Measurements from ENCODE around the gene BAIAP3. TPM values are rescaled to one million over a fixed set of nuclear protein-coding genes. Genes with fewer than 3 reads are reported as not detected.

The BAIAP3 gene
- total RNA-seq, 4 donors from 2014 or later: 1.3 to 4.2 (median 2.3) TPM

DNA sequence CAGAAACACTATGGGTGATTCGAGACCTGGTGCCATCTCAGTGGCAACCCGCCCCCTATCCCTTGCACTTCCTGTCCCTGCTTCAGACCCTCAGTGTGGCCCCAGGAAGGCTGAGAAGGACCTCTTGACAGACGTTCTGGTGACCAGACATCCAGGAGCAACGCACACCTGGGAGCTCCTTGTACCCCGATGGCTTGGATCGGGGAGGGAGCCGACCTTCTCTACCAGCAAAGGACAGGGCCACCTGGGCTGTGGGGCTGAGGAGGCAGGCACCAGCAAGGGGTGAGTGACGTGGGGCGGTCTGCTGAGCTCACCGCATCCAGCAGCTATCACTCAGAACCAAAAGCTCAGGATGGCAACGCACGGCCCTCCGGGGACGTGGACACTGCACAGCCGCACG lies 53.9 kb downstream of the BAIAP3 start:
- Histone ChIP-seq H3K4me1 (no peaks in the 10 kb centered on the region), H3K27me3 (no peaks in the 10 kb centered on the region), H3K27ac (replicated peaks in 1 of 4) (no peak overlapping the region), H3K36me3 (peaks cover 34 to 99% (median 80%) of the 10 kb centered on the region in 4 donors), H3K9me3 (no peaks in the 10 kb centered on the region), H3K4me3 (no peak overlapping the region)
- no peak for DNase-seq (ENCODE audit: extremely low spot score)
- 92% methylated on average over 12 of the region's 16 CpGs for WGBS
- TF ChIP-seq POLR2AphosphoS5 (IDR thresholded peaks at IDR 0.05): no peak
- TF ChIP-seq, protein P1, sequence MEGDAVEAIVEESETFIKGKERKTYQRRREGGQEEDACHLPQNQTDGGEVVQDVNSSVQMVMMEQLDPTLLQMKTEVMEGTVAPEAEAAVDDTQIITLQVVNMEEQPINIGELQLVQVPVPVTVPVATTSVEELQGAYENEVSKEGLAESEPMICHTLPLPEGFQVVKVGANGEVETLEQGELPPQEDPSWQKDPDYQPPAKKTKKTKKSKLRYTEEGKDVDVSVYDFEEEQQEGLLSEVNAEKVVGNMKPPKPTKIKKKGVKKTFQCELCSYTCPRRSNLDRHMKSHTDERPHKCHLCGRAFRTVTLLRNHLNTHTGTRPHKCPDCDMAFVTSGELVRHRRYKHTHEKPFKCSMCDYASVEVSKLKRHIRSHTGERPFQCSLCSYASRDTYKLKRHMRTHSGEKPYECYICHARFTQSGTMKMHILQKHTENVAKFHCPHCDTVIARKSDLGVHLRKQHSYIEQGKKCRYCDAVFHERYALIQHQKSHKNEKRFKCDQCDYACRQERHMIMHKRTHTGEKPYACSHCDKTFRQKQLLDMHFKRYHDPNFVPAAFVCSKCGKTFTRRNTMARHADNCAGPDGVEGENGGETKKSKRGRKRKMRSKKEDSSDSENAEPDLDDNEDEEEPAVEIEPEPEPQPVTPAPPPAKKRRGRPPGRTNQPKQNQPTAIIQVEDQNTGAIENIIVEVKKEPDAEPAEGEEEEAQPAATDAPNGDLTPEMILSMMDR (IDR thresholded peaks at IDR 0.05): no peak
- TF ChIP-seq POLR2A (IDR thresholded peaks at IDR 0.05; ENCODE audit: low read depth): no peak
- no peak for TF ChIP-seq EP300 (IDR thresholded peaks at IDR 0.05)
- intact Hi-C loops (cut with DNase I): no loop called here

DNA sequence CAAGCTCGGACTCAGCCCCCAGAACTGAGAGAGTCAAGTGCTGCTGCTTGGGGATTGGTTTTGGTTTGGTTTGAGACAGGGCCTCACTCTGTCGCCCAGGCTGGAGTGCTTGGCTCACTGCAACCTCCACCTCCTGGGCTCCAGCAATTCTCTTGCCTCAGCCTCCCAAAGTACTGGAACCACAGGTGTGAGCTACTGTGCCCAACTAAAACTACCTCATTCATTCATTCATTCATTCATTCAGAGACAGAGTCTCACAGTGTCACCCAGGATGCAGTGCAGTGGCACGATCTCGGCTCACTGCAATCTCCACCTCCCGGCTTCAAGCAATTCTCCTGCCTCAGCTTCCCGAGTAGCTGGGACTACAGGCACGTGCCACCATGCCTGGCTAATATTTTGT lies 56.3 kb downstream of the BAIAP3 start:
- no peaks in the 10 kb centered on the region for H3K4me1 ChIP-seq
- H3K36me3 ChIP-seq: peaks cover 46 to 100% (median 82%) of the 10 kb centered on the region in 4 donors
- H3K27ac ChIP-seq (replicated peaks in 1 of 4): no peak overlapping the region
- intact Hi-C loops (cut with DNase I): no loop called here
- DNase-seq (ENCODE audit: extremely low spot score): no peak
- no peak overlapping the region for H3K4me3 ChIP-seq
- H3K27me3 ChIP-seq: no peaks in the 10 kb centered on the region
- no peak for TF ChIP-seq EP300 (IDR thresholded peaks at IDR 0.05)
- TF ChIP-seq POLR2AphosphoS5 (IDR thresholded peaks at IDR 0.05): no peak
- TF ChIP-seq, protein P1 (IDR thresholded peaks at IDR 0.05): no peak
- no peak for TF ChIP-seq POLR2A (IDR thresholded peaks at IDR 0.05; ENCODE audit: low read depth)
- WGBS: 87% methylated on average over 7 of the region's 7 CpGs
- H3K9me3 ChIP-seq: no peaks in the 10 kb centered on the region

DNA sequence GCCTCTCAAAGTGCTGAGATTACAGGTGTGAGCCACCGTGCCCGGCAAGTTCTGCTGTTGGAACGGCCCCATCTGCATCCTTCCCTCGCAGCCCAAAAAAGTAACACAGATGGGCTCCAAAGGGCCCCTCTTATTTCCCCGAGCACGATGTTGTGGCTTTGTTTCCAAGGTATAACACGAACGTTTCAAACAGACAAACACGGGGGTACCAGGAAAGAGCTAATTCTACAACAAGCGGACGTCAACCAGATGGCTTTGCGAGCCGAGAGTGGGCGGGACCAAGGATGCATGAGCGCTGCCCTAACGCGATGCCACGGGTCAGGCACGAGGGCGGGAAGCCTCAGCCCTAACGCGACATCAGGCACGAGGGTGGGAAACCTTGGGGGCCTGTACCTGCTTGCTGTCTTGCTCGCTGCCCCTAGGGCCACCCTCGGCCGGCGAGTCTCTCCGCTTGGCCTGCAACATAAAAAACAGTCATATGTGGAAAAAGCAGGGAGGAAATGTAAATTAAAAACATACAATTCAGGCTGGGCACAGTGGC lies 56.9 kb downstream of the BAIAP3 start:
- no peaks in the 10 kb centered on the region for H3K9me3 ChIP-seq
- H3K27me3 ChIP-seq: no peaks in the 10 kb centered on the region
- H3K36me3 ChIP-seq: peaks cover 43 to 99% (median 81%) of the 10 kb centered on the region in 4 donors
- no peak overlapping the region for H3K4me3 ChIP-seq
- H3K27ac ChIP-seq (replicated peaks in 1 of 4): no peak overlapping the region
- TF ChIP-seq POLR2A (IDR thresholded peaks at IDR 0.05; ENCODE audit: low read depth): no peak
- TF ChIP-seq POLR2AphosphoS5 (IDR thresholded peaks at IDR 0.05): no peak
- TF ChIP-seq, protein P1 (IDR thresholded peaks at IDR 0.05): no peak
- TF ChIP-seq EP300 (IDR thresholded peaks at IDR 0.05): no peak
- 85% methylated on average over 28 of the region's 28 CpGs for WGBS
- no peaks in the 10 kb centered on the region for H3K4me1 ChIP-seq
- intact Hi-C loops (cut with DNase I): no loop called here
- no peak for DNase-seq (ENCODE audit: extremely low spot score)

DNA sequence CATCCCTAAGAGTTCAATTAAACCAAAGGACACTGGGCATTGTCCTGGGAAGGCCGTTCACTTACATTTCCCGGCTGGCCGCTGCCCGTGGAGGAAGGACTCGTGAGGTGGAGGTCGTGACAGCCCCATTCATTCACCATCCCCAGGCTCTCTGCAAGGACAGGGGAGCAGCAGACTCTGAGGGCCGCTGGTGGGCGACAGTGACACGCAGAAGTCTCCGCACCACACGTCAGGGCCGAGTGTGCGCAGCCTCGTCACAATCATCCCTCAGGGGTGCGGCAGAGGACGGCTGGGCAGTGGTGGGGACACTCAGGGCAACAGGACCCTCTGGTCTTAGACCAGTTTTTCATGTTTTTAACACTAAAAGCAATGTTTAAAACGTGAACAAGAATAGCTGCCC lies 59.4 kb downstream of the BAIAP3 start:
- no peak for TF ChIP-seq EP300 (IDR thresholded peaks at IDR 0.05)
- no peak for TF ChIP-seq POLR2A (IDR thresholded peaks at IDR 0.05; ENCODE audit: low read depth)
- TF ChIP-seq, protein P1 (IDR thresholded peaks at IDR 0.05): no peak
- no peak for TF ChIP-seq POLR2AphosphoS5 (IDR thresholded peaks at IDR 0.05)
- Histone ChIP-seq H3K9me3 (no peaks in the 10 kb centered on the region), H3K36me3 (peaks cover 53 to 98% (median 91%) of the 10 kb centered on the region in 4 donors), H3K27me3 (no peaks in the 10 kb centered on the region), H3K27ac (replicated peaks in 1 of 4) (no peak overlapping the region), H3K4me1 (no peaks in the 10 kb centered on the region), H3K4me3 (no peak overlapping the region)
- DNase-seq (ENCODE audit: extremely low spot score): no peak
- WGBS: 90% methylated on average over 17 of the region's 17 CpGs
- intact Hi-C loops (cut with DNase I): no loop called here

All from esophagus muscularis mucosa (tissue), 4 donors.